ENCODE results near the gene PARD3B.

DNA sequence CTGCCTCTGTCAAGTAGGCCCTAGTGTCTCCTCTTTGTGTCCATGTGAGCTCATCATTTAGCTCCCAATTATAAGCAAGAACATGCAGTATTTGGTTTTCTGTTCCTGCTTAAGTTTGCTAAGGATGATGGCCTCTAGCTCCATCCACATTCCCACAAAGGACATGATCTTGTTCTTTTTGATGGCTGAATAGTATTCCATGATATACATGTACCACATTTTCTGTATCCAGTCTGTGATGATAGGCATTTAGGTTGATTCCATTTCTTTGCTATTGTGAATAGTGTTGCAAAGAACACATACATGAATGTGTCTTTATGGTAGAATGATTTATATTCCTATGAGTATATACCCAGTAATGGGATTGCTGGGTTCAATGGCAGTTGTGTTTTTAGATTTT is 263.2 kb downstream of the PARD3B start:
- TF ChIP-seq POLR2AphosphoS5 (IDR thresholded peaks at IDR 0.05; ENCODE audit: low read depth, low read length) (no peak), TCF7 (IDR thresholded peaks at IDR 0.05; ENCODE audit: low read depth) (no peak), ZNF780A (CRISPR knock-in tag; IDR thresholded peaks at IDR 0.05) (no peak), CTCF (CRISPR knock-in tag; IDR thresholded peaks at IDR 0.05) (no peak)

Data from HepG2 (cell line).